Measurements from ENCODE around the gene SSC5D.

Gene SSC5D

DNA sequence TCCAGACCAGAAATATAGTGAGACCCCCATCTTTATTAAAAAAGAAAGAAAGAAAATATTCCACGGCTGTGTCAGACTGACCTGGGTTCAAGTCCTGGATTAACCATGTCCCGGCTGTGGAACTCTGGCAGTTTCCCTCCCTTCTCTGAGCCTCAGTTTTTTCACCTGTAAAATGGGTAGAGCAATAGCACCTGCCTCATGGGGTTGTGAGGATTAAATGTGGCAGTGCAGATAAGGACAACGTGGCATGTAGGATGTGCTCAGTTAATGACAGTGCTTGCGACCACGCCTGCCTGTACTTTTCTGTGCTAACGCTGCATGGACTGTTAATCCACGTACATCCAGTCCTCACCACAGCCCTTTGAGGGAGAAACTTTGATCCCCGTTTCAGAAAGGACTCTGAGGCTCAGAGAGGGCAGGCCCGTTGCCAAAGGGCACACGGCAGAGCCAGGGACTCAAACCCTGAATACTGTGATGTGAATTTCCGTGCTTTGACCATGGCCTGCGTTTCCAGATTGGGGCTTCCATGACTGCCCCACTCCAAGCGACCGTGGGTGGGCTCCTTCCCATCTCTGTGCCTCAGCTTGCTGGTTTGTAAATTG is 32.6 kb downstream of the SSC5D start:
- no peak for ATAC-seq
- TF ChIP-seq ESRRG (CRISPR knock-in tag; IDR thresholded peaks at IDR 0.05) (no peak), ZFP30 (CRISPR knock-in tag; IDR thresholded peaks at IDR 0.05) (no peak), ZC3H10 (CRISPR knock-in tag; IDR thresholded peaks at IDR 0.05) (no peak), TOX (CRISPR knock-in tag; IDR thresholded peaks at IDR 0.05; ENCODE audit: borderline replicate concordance) (no peak), CSDC2 (CRISPR knock-in tag; IDR thresholded peaks at IDR 0.05) (no peak), ZNF8 (CRISPR knock-in tag; IDR thresholded peaks at IDR 0.05) (no peak), RARB (CRISPR knock-in tag; IDR thresholded peaks at IDR 0.05) (no peak), BACH2 (CRISPR knock-in tag; IDR thresholded peaks at IDR 0.05; ENCODE audit: borderline replicate concordance) (no peak), PPARA (CRISPR knock-in tag; IDR thresholded peaks at IDR 0.05; ENCODE audit: borderline replicate concordance) (no peak), ARNTL (CRISPR knock-in tag; IDR thresholded peaks at IDR 0.05; ENCODE audit: borderline replicate concordance, low read depth) (no peak), SNAI2 (CRISPR knock-in tag; IDR thresholded peaks at IDR 0.05) (no peak), ZNF70 (CRISPR knock-in tag; IDR thresholded peaks at IDR 0.05) (no peak), ZNF565 (CRISPR knock-in tag; conservative IDR thresholded peaks at IDR 0.05; ENCODE audit: low read depth) (no peak)

DNA sequence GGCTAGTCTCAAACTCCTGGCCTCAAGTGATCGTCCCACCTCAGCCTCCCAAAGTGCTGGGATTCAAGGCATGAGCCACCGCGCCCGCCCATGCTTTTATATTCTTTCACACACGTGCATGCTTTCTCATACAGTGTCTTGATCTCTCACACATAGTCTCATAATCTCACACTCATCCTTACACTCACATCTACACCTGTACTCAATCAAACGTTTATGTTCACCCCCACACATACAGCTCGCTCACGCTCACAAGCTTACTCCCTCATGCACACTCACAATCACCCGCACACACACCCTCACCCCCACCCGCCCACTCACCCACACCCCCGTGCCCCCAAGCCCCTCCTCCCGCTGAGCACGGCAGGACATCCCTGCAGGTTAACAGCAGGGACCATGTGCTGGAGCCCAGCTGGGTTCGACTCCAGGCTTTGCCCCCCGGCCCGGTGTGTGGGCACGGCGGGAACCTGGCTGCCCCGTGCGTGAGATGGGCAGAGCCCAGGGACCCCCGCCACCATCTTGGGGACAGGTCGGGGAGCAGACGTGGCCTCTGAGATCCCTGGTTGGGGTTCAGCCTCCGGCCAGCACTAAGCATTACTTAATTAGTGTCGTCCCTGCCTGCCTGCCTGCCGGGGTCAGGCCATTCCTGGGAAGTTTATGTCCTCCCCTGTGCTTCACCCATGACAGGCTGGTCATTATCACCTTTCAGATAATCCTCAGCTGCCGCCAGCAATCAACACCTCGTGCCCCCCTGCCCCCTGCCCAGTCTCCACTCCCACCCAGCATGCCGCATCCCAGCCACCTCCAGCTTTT is 37.3 kb downstream of the SSC5D start:
- ATAC-seq = no peak
- TF ChIP-seq RARB (CRISPR knock-in tag; IDR thresholded peaks at IDR 0.05) = no peak
- TF ChIP-seq ZFP3 (CRISPR knock-in tag; IDR thresholded peaks at IDR 0.05) = no peak
- TF ChIP-seq, protein P1, sequence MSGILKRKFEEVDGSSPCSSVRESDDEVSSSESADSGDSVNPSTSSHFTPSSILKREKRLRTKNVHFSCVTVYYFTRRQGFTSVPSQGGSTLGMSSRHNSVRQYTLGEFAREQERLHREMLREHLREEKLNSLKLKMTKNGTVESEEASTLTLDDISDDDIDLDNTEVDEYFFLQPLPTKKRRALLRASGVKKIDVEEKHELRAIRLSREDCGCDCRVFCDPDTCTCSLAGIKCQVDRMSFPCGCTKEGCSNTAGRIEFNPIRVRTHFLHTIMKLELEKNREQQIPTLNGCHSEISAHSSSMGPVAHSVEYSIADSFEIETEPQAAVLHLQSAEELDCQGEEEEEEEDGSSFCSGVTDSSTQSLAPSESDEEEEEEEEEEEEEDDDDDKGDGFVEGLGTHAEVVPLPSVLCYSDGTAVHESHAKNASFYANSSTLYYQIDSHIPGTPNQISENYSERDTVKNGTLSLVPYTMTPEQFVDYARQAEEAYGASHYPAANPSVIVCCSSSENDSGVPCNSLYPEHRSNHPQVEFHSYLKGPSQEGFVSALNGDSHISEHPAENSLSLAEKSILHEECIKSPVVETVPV (CRISPR knock-in tag; IDR thresholded peaks at IDR 0.05) = no peak
- TF ChIP-seq ZNF8 (CRISPR knock-in tag; IDR thresholded peaks at IDR 0.05) = no peak
- TF ChIP-seq, protein P2, sequence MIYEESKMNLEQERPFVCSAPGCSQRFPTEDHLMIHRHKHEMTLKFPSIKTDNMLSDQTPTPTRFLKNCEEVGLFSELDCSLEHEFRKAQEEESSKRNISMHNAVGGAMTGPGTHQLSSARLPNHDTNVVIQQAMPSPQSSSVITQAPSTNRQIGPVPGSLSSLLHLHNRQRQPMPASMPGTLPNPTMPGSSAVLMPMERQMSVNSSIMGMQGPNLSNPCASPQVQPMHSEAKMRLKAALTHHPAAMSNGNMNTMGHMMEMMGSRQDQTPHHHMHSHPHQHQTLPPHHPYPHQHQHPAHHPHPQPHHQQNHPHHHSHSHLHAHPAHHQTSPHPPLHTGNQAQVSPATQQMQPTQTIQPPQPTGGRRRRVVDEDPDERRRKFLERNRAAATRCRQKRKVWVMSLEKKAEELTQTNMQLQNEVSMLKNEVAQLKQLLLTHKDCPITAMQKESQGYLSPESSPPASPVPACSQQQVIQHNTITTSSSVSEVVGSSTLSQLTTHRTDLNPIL (CRISPR knock-in tag; IDR thresholded peaks at IDR 0.05; ENCODE audit: low read depth) = no peak
- TF ChIP-seq ZNF565 (CRISPR knock-in tag; conservative IDR thresholded peaks at IDR 0.05; ENCODE audit: low read depth) = no peak
- no peak for TF ChIP-seq ESRRG (CRISPR knock-in tag; IDR thresholded peaks at IDR 0.05)
- TF ChIP-seq, protein P3, sequence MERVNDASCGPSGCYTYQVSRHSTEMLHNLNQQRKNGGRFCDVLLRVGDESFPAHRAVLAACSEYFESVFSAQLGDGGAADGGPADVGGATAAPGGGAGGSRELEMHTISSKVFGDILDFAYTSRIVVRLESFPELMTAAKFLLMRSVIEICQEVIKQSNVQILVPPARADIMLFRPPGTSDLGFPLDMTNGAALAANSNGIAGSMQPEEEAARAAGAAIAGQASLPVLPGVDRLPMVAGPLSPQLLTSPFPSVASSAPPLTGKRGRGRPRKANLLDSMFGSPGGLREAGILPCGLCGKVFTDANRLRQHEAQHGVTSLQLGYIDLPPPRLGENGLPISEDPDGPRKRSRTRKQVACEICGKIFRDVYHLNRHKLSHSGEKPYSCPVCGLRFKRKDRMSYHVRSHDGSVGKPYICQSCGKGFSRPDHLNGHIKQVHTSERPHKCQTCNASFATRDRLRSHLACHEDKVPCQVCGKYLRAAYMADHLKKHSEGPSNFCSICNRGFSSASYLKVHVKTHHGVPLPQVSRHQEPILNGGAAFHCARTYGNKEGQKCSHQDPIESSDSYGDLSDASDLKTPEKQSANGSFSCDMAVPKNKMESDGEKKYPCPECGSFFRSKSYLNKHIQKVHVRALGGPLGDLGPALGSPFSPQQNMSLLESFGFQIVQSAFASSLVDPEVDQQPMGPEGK (CRISPR knock-in tag; IDR thresholded peaks at IDR 0.05; ENCODE audit: borderline replicate concordance) = no peak
- TF ChIP-seq, protein P4, sequence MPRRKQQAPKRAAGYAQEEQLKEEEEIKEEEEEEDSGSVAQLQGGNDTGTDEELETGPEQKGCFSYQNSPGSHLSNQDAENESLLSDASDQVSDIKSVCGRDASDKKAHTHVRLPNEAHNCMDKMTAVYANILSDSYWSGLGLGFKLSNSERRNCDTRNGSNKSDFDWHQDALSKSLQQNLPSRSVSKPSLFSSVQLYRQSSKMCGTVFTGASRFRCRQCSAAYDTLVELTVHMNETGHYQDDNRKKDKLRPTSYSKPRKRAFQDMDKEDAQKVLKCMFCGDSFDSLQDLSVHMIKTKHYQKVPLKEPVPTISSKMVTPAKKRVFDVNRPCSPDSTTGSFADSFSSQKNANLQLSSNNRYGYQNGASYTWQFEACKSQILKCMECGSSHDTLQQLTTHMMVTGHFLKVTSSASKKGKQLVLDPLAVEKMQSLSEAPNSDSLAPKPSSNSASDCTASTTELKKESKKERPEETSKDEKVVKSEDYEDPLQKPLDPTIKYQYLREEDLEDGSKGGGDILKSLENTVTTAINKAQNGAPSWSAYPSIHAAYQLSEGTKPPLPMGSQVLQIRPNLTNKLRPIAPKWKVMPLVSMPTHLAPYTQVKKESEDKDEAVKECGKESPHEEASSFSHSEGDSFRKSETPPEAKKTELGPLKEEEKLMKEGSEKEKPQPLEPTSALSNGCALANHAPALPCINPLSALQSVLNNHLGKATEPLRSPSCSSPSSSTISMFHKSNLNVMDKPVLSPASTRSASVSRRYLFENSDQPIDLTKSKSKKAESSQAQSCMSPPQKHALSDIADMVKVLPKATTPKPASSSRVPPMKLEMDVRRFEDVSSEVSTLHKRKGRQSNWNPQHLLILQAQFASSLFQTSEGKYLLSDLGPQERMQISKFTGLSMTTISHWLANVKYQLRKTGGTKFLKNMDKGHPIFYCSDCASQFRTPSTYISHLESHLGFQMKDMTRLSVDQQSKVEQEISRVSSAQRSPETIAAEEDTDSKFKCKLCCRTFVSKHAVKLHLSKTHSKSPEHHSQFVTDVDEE (CRISPR knock-in tag; IDR thresholded peaks at IDR 0.05) = no peak
- TF ChIP-seq, protein P5, sequence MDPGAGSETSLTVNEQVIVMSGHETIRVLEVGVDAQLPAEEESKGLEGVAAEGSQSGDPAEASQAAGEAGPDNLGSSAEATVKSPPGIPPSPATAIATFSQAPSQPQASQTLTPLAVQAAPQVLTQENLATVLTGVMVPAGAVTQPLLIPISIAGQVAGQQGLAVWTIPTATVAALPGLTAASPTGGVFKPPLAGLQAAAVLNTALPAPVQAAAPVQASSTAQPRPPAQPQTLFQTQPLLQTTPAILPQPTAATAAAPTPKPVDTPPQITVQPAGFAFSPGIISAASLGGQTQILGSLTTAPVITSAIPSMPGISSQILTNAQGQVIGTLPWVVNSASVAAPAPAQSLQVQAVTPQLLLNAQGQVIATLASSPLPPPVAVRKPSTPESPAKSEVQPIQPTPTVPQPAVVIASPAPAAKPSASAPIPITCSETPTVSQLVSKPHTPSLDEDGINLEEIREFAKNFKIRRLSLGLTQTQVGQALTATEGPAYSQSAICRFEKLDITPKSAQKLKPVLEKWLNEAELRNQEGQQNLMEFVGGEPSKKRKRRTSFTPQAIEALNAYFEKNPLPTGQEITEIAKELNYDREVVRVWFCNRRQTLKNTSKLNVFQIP (CRISPR knock-in tag; IDR thresholded peaks at IDR 0.05; ENCODE audit: borderline replicate concordance, low read depth) = no peak
- TF ChIP-seq TCF4 (CRISPR knock-in tag; IDR thresholded peaks at IDR 0.05; ENCODE audit: borderline replicate concordance) = no peak

All from SK-N-SH treated with all-trans-retinoic acid at 6 μM for 48 hours (cell line).